HG02884 (cell line): ENCODE results near the gene ZNF354B.
A peak's percentile ranks its signal among the peaks of the same experiment; 100 is the strongest.
"Not testable (repeated sequence)": the region's sequence is repeated elsewhere in the genome, so short reads cannot be mapped to it uniquely, and the experiment has no call there.

Experiments used
- ATAC-seq: cut with Tn5 transposase; IDR thresholded peaks from one replicate; pipeline ENCODE4 v1.9.1; 2021; ENCODE audit warnings: mild to moderate bottlenecking, moderate library complexity; ENCODE audit not compliant: unreplicated experiment

The ZNF354B gene

DNA sequence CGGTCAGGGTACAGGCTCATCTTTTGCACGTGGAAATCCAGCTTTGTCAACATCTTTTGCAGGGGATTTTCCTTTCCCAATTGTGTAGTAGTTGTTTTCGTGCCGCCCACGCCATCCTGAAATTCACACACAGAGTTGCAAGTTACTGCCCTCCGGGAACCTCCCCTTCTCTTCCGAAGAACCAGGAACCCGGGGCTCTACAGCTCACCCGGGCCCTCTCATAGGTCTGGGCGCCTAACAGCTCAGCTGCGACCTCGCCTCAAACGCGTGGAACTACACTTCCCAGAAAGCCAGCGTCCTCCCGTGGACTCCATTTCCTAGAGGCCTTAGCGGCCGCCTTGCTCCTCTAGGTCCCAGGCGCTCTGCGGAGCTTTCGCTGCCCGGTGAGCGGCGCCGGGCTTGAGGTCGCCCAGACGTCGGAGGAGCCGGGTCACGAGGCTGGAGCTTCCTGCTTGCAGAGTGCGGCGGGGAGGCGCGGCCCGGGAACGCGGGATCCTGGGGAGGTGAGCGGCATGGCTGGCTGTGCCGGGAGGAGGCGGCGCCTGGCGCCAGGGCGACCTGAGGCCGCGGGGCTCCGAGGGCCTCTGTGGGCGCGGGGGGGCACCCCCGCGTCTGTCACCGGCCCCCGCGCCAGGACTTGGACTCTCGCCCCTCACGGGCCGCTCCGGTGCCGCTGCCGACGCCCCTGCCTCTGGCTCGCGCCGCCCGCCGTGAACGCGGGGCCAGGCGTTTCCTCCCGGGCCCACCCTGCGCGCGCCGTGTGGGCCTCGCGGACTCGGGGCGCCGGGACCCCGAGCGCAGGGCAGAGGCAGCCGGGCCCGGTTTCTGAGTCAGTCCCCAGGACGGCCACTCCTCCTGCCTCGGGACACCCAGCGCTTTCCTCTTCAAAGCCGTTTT, at the start of gene ZNF354B:
TSS of gene ZNF354B (plus strand) at position 329 of the 897 bp plus-strand sequence. CDS start 1,095 bp downstream, outside the sequence.
- ATAC-seq = peak; percentile 95

DNA sequence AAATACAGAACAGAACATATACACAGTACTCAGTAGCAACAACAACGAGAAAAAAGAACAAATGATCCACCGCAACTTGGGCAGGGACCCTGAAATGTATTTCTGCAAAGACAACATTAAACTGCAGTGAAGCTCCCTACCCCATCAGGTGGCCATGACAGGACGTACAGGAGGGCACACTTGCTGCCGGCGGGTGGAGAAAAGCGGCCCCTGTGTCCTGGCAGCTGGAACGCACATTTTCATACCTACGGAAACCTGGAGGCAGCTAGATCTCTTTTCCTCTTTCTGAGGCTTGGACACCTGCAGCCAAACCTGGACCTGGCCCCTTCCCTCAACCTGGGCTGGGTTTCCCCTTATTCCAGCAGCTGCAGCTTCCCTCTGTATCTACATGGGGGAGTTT, 42.2 kb upstream of the ZNF354B start:
- ATAC-seq = no peak

DNA sequence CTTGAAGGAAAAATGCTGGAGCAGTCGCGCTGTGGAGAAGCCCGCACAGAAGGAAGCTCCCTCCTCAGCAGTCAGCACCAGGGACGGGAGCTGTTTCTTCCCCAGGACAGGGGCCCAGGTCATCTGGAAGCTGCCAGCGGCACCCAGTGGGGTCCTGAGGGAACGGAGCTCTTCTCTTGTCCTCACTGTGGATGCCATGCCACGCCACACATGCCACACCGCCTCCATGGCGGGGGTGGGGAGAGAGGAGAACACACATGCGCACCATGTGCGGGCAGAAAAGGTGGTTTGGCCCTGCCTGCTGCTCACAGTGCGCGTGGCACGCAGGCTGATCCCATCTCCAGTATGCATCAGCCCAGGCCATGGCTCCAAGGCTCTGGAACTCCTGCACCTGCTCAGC, 41.7 kb upstream of the ZNF354B start:
- no peak for ATAC-seq

DNA sequence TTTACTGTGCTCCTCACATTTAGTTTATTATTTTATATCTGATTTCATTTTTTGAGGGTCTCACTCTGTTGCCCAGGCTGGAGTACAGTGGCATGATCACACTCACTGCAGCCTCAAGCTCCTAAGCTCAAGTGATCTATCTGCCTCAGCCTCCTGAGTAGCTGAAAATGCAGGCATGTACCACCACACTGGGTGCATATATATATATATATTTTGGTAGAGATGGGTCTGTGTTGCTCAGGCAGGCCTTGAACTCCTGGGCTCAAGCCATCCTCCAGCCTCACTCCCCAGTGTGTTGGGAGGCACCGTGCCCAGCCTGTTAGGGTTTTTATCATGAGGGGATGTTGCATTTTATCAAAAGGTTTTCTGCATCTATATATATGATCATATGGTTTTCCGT, 39.8 kb upstream of the ZNF354B start:
- no peak for ATAC-seq

DNA sequence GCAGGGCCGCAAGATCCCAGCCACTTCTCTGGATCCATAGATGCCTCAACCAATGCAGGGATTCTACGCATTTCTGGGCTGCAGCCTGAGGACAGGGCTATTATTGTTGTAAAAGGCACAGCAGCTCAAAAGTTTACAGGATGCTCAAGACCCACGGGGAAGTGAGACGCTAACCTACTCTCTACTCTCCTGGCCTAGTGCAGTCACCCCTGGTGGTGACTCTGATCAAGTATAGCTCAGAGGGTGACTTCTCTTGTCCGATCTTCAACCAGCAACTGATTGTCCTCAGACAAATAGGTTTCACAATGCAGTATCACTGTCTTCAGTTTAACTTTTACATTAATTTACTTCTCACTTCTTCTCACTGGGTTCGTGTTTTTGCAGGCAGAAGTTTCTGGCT, 34.3 kb upstream of the ZNF354B start:
- no peak for ATAC-seq

DNA sequence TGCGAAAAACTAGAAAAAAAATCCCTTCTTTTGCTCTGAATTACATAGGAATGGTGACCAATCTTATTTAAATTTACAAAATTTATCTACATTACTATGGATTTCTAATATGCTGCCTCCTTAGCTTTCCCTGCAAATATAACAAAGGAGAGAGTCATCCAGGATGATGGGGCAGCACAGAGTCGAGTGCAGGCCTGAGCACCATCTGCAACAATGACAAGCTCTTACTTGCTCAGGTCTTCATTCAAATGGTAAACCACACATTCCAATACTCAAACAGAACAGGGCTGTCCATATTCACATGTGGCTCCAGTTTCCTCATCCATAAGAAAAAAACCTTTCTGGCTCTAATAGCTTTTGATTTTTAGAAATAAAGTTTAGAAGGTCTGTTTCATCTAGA, 33.5 kb upstream of the ZNF354B start:
- no peak for ATAC-seq

DNA sequence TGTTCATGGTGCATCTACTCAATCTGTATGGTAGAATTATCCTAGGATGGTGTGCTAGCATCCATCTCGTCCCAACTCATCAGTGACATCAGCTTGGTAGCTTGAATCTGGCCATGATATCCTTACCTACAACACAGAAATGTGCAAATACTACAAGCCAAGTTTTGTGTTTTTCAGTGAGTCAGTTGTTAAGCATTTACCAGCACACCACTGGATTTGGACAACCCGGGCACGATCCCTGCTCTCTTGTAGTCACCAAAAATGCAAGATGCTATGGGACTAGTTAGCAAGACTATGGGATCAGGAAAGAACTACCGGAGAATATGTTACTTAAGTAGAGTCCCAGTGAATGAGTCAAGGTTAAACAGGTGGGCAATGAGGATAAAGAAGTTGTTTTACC, 32.1 kb upstream of the ZNF354B start:
- no peak for ATAC-seq

DNA sequence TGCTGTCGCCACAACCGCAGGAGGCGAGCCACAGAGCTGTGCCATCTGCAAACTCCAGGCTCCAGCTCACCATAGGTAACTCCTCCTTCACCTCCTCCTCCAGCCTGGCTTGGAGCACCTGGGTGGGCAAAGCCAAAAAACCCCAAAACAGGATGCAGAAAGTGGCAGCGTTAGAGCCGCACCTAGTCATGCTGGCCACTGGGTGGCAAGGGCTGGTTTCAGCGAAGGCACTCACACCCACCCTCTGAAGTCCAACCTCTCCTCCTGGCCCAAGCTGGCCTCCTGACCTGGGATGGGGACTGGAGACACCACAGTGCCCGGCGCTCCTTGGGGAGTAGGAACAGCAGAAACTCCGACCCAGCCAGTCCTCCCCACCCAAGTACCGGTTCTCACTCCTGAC, 28.7 kb upstream of the ZNF354B start:
- no peak for ATAC-seq

DNA sequence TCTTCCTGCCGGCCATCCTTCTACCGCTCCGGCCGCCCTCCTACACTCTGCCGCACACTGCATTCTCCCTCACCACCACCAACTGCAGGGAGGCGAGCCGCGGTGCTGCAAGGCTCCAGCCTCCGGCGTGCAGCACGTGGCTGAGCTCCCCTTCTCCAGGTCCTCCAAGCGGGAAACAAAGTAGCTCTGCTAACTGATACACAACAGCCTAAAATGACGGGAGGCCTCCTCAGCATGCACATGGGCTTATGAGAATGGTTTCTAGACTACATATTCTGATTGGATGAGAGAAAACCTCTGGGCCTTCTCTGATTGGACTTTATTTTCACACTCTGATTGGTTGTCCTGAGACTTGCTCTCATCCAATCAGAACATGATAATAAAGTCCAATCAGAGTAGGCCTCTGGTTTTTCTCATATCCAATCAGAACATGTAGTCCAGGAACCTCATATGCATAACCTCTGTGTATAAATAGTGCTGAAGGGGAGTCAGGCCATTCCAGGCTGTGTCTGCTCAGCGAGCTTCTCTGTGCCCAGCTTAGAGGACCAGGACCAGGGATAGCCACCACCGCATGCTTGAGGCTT, 27.0 kb upstream of the ZNF354B start:
- ATAC-seq = no peak

DNA sequence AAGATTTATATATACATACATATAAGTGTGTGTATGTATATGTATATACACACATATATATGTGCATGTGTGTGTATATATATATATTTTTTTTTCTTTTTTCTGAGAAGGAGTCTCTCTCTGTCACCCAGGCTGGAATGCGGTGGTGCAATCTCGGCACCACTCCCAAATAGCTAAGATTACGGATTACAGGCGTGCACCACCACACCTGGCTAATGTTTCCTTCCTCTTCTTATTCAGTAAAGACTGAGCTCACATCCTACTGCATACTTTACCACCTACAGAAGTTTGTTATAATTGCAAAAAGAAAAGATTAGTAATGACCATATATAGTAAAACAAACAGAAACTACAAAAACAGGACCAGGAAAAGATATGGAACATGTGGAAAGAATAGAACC, 23.1 kb upstream of the ZNF354B start:
- ATAC-seq = no peak

DNA sequence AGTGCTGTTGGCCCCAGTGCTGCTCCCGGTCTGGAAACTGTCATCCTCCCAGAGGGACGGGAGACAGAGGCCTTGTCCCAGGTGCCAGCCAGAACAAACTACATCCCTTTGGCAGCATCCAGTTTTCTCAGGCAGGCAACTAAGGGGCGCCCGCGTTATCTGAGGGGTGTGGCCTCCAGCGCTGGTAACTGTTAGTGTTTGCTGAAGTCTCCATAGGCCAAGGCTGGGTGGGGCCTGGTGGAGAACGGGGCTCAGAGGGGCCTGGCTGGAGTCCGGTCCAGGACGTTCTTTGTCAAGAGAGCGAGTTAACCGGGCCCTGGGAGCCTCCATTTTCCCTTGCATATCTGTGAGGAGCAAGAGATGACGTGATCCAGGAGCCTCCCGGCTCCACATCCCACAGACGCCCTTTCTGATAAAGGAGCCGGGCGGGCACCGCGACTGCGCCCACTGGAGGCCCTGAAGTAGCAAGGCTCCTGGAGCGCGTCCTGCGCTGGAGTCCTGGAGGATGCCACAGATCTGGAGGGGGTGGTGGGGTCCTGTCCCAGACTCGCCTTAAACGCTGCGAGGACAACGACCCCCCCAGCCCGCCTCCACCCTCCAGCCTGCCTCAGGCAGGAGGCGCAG, 20.9 kb upstream of the ZNF354B start:
- ATAC-seq = not testable (repeated sequence)

DNA sequence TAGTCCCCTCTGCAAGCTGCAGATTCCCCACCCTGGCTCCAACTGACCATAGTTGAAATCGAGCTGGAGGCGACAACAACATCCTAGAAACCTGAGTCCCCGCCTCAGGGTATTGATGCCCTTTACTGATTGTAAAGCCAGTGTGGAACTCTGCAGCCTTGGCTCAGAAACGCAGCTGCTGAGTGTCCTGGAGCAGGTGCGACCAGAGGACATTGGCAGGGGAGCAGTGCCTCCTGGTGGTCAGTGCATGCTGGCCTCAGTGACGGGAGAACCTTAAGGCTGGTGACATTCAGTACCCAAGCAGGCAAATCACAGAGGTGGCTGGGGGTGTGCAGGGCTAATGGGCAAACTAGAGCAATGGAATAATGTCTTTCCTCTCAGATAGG, 20.4 kb upstream of the ZNF354B start:
- no peak for ATAC-seq

DNA sequence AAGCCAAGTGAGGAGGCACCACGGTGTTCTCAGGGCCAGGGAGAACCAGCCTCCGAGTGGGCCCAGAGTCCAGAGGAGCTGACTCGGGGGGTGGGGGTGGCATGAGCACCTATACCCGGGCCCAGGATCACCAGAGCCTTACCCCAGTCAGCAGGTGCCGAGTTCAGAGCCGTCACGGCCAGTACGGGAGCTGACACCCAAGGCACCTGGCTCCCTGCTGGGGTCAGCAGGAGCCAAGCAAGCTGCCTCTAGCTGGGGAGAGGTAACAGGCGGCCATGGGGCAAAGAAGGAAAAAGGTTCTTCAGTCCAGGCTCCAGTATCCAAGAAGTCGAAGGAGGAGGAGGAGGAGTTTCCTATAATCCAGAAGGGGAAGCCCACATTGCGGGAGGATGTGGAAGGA, 19.4 kb upstream of the ZNF354B start:
- not testable (repeated sequence) for ATAC-seq

DNA sequence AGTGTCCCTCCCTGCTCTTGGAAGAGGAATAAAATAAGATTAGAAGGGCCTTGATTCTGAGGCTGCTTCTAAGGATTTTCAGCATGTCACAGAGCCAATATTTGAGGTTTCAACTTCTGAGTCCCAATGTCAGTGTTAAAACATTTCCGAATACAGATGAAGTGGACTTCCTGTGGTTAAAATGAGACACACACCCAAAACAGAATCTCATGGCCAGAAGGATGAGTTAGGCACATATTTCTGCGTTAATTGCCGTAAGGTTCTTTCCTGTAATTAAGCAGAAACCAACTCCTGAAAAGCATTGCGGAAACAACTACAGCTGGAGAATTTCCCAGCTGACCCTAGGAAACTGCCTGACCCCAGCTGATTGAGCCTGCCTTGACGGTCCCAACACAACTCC, 10.4 kb upstream of the ZNF354B start:
- ATAC-seq = no peak

DNA sequence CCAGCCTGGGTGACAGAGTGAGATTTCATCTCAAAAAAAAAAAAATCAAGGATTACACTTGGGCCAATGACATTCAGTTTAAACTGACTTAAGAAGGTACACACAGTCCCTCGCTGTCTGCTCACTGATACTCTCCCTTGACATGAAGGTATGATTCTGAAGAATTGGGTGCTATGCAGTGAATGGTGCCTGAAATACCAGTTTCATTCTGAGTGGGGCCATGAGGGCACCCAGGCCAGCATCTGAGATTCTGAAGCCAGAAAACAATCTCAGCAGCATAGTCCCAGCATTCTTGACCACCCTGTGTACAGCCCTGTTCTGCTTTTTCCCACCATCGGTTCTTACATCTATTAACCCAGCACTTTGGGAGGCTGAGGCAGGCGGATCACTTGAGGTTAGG, 7.8 kb upstream of the ZNF354B start:
- ATAC-seq = no peak

DNA sequence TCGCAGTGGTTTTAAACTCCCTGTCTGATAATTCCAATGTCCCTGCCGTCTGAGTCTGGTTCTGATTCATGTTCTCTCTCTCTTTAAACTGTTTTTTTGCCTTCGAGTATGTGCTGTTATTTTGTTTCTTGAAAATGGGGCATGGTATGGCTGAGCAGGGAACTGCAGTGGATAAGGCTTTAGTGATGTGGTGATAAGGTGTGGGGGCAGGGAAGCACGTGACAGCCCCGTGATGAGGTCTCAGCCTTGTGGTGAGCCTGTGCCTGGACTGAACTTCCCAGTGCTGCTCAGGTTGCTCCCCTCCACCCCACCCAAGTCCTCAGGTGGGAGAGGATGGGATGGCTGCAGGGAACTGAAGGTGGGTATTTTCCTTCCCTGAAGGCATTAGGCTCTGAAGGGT, 5.5 kb upstream of the ZNF354B start:
- ATAC-seq = no peak

DNA sequence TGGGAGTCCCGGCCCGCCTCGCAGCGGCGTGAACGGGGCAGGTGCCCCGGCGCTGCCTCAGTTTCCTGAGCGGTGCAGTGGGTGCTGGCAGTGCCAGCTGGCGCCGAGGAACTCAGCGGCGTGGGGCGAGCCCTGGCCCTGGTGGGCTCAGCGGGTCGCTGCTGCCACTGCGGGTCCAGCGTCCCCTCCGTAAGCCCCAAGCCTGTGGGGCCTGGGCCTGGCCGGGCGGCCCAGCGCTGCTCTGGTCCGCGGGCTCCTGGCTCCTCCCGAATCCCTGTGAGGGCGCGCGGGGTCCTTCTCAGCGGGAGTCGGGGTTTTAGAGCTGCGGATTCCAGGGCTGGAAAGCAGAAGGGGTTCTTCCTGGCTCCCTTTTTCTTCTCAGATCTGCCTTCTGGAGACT, 862 bp downstream of the ZNF354B start:
- not testable (repeated sequence) for ATAC-seq

DNA sequence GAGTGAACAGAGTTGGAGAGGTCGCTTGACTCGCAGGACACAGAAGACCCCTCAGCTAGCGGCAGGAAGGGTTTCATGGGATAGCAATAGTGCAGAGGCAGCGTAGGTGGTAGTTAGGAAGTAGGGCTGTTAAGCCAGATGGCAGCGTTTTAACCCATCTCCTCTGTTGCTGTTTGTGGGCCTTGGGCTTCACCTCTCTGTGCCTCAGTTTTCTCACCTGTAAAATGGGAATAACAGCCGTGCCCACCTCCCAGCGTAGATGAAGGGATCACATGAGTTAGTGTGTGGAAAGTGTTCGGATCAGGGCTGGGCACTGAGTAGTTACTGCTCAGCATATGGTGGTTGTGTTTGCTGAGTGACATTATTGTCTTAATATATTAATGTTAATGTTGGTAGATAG, 1.9 kb downstream of the ZNF354B start:
- ATAC-seq = no peak

DNA sequence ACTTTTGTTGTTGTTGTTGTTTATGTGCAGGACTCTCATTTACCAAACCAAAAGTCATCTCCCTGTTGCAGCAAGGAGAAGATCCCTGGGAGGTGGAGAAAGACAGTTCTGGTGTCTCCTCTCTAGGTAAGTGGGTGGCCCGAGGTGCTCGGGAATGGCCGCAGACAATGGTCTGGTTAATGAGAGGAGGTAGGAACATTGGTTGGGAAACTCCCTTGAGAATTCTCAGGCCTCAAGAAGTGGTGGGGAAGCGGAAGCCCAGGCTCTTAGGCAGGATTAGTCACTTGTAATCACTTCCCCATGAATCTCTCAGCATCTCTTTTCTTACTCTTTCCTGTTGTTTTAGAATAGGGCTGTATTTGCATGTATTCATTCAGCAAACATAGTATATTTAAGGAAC, 7.2 kb downstream of the ZNF354B start:
- no peak for ATAC-seq

DNA sequence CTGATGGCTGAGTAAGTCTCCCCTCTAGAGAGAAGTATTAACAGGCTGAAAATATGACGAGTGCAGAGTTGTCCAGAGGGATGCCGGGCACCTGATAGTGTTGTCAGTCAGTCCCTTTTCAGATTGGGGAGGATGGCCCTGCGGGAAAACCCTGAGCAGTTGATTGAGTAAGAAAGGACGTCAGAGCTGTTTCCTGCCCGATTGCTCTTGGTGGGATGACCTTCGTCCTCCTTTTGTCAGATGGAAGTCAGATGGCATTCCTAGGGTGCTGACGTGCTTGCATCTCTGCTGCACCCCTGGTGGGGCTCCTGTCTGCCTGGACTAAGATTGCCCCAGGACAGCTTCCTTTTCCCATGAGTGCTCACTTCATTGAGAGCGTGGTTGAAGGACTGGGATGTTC, 9.8 kb downstream of the ZNF354B start:
- ATAC-seq = no peak

DNA sequence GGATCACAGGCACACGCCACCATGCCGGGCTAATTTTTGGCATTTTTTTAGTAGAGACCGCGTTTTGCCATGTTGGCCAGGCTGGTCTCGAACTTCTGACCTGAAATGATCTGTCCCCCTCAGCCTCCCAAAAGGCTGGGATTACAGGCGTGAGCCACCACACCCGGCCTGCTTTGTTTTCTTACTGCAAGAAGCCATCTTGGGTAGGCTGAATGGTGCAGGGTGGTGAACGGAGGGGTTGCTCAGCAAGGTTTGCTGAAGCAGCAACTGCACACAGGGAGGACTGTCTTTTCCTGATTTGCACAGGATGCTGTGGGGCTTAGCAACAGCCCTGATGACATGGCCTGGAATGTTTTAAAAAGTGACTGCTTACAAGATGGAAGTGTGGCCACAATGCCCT, 10.7 kb downstream of the ZNF354B start:
- no peak for ATAC-seq

DNA sequence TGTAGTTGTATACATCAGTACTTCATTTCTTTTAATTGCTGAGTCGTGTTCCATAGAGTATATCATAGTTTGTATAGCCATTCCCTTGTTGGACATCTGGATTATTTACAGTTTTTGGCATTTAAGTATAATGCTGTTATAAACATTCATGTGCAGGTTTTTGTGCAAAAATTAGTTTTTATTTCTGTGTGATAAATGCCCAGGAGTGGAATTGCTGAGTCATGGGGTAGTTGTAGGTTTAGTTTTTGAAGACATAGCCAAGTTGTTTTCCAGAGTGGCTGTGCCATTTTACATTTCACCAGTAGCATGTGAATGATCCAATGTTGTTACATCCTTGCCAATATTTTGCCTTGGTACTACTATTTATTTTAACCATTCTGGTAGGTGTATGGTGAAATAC, 12.5 kb downstream of the ZNF354B start:
- ATAC-seq = no peak
